Prostate gland (tissue), 2 donors: Measurements from ENCODE around the gene TTLL5.

Experiments
- POLR2A ChIP-seq: fragments of 450-650 bp; IDR thresholded peaks from one replicate; pipeline ENCODE4 v1.6.1; 2016; ENCODE audit warnings: antibody characterized with exemption, mild to moderate bottlenecking
- POLR2AphosphoS5 ChIP-seq: sonication (generic); formaldehyde crosslinking; IDR thresholded peaks from one replicate; pipeline ENCODE4 v1.6.1; 2017; ENCODE audit warnings: antibody characterized with exemption
- TF ChIP-seq, protein P1 (sequence below), 4 experiments: fragments of 200-600 bp in 2 of 4; fragments of 450-650 bp in 2 of 4; sonication (generic) in 2 of 4; IDR thresholded peaks; 1 replicate in 3 of 4; 2 replicates in 1 of 4; pipeline ENCODE4 v1.5.1; 2016 to 2019; ENCODE audit warnings: antibody characterized with exemption in 4 of 4, mild to moderate bottlenecking in 2 of 4, moderate library complexity in 2 of 4

DNA sequence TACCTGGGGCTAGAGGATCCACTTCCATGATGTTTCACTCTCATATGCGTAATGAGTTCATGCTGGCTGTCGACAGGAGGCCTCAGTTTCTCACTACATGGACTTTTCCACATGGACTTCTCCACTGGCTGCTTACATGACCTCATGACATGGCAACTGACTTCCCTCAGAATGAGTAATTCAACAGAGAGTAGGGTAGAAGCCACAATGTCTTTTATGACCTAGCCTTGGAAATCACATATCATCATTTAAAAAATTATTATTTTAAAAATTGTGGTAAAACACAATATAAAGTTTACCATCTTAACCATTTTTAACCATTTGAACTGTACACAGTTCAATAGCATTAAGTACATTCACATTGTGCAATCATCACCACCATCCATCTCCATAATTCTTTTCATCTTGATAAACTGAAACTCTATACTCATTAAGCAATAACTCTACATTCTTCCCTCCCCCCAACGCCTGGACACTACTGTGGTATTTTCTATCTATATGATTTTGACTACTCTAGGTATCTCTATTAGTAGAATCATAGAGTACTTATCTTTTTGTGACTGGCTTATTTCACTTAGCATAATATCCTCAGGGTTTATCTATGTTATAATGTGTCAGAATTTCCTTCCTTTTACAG lies 176.2 kb downstream of the TTLL5 start:
- TF ChIP-seq, protein P1, sequence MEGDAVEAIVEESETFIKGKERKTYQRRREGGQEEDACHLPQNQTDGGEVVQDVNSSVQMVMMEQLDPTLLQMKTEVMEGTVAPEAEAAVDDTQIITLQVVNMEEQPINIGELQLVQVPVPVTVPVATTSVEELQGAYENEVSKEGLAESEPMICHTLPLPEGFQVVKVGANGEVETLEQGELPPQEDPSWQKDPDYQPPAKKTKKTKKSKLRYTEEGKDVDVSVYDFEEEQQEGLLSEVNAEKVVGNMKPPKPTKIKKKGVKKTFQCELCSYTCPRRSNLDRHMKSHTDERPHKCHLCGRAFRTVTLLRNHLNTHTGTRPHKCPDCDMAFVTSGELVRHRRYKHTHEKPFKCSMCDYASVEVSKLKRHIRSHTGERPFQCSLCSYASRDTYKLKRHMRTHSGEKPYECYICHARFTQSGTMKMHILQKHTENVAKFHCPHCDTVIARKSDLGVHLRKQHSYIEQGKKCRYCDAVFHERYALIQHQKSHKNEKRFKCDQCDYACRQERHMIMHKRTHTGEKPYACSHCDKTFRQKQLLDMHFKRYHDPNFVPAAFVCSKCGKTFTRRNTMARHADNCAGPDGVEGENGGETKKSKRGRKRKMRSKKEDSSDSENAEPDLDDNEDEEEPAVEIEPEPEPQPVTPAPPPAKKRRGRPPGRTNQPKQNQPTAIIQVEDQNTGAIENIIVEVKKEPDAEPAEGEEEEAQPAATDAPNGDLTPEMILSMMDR (IDR thresholded peaks at IDR 0.05): no peak
- TF ChIP-seq POLR2AphosphoS5: no peak
- no peak for TF ChIP-seq POLR2A
